Fibroblast of the aortic adventitia (primary cell): ENCODE data around the gene EPHB1. TPM values are rescaled to one million over a fixed set of nuclear protein-coding genes. Genes with fewer than 3 reads are reported as not detected.

Experiments
- DNase-seq: peaks from one replicate; pipeline ENCODE4 v3.0.0-alpha.2; 2010; ENCODE audit warnings: low read depth
- H3K4me3 ChIP-seq: 2 replicates; pipeline ENCODE4 v1.5.1; 2011; ENCODE audit warnings: low read depth, mild to moderate bottlenecking, control low read depth, low read length, moderate library complexity
- CTCF ChIP-seq: IDR thresholded peaks from 2 replicates; pipeline ENCODE4 v1.5.1; 2011; ENCODE audit warnings: mild to moderate bottlenecking, low read length, control low read depth, inconsistent platforms; ENCODE audit not compliant: insufficient read depth
- total RNA-seq: library from RNA; depleted of rRNA; stranded (reverse); fragments of >200 nt; gene quantifications from 2 replicates; pipeline ENCODE4 v1.2.3, GENCODE V29; 2012; ENCODE audit warnings: low replicate concordance

The EPHB1 gene
- total RNA-seq, 1 donor = 1.2 TPM

GRCh38 chr3:134892326-134892725, 97.3 kb downstream of the EPHB1 start:
- no peak overlapping the region for H3K4me3 ChIP-seq
- no peak for TF ChIP-seq CTCF
- no peak for DNase-seq

GRCh38 chr3:134892761-134893160, 97.7 kb downstream of the EPHB1 start:
- no peak for TF ChIP-seq CTCF

GRCh38 chr3:134894533-134894932, 99.5 kb downstream of the EPHB1 start:
- TF ChIP-seq CTCF = no peak
- no peak overlapping the region for H3K4me3 ChIP-seq
- no peak for DNase-seq

More at GRCh38 chr3:134892761-134893160, 97.7 kb downstream of the EPHB1 start:
- DNase-seq = no peak
- H3K4me3 ChIP-seq = no peak overlapping the region

- H3K4me3 ChIP-seq = no peak overlapping the region
- no peak for TF ChIP-seq CTCF
- no peak for DNase-seq
Measured at GRCh38 chr3:134895181-134895580, 100.1 kb downstream of the EPHB1 start.

GRCh38 chr3:134896141-134896540, 101.1 kb downstream of the EPHB1 start:
- no peak for DNase-seq
- TF ChIP-seq CTCF = no peak
- no peak overlapping the region for H3K4me3 ChIP-seq

GRCh38 chr3:134896696-134897095, 101.6 kb downstream of the EPHB1 start:
- DNase-seq = no peak
- TF ChIP-seq CTCF = no peak
- no peak overlapping the region for H3K4me3 ChIP-seq

GRCh38 chr3:134897391-134898141, 102.5 kb downstream of the EPHB1 start:
- DNase-seq = no peak
- TF ChIP-seq CTCF = no peak
- no peak overlapping the region for H3K4me3 ChIP-seq
